Right kidney (tissue), 1 donor: ENCODE measurements around the gene RNF214.

Experiments used
- DNase-seq: peaks from one replicate; pipeline ENCODE4 v3.0.0-alpha.2; 2016

The RNF214 gene

GRCh38 chr11:117214404-117215110 is 17.9 kb upstream of the RNF214 start:
- no peak for DNase-seq

GRCh38 chr11:117217141-117218084 is 15.1 kb upstream of the RNF214 start:
- DNase-seq, result no peak

DNA sequence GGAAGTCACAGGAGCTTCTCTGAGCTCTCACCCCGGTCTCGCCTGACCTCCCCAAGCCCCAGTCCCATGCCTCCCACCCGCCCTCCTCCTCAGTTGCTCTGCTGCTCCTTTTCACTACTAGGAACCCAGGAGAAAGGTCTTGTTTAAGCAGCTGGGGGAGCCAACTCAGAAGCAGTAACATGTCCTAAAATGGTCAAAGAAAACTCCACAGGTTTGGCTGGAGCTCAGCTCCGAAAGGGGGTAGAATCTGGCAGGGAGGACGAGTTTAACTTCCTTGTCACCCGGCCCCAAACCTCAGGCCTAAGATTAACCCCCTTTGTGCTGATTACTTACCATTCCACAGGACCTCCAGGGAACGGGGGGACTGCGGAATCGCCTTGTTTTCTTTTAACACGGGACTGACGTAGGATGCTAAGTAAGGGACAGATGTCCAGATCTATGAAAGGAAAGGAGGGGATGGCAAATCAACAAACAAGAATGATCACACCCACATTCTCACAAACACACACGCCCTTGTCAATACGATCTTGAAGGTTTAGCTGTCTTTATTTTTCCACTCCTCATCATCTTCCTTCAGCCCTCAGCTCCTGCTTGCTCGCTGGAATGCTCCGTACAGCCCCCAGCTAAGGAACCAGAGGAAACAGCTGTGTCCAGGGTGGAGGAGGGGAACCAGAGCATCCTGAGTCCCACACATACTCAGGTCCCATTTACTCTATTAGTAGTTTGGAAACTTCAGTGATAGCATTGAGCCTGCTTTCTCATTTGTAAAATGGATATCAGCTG is 14.1 kb upstream of the RNF214 start:
- peak; percentile 36 for DNase-seq

- no peak for DNase-seq
These were observed 13.5 kb upstream of the RNF214 start for GRCh38 chr11:117219001-117219400.

GRCh38 chr11:117219455-117219854 is 13.0 kb upstream of the RNF214 start:
- no peak for DNase-seq

DNA sequence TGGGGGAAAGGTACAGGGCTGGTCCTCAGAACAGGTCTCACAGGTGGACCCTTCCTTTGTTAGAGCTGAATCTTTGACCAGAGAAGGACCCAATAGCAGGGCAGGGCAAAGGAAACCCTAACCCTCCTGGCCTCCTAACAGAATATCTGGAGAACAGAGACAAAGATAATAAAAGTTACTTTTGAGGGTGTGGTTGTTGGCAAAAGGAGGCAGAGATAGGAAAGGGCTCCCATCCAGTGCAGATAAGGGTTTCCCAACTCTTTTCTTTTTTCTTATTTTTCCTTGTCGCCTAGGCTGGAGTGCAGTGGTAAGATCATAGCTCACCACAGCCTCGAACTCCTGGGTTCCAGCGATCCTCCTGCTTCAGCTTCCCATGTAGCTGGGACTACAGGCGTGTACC is 12.5 kb upstream of the RNF214 start:
- DNase-seq, result no peak

DNA sequence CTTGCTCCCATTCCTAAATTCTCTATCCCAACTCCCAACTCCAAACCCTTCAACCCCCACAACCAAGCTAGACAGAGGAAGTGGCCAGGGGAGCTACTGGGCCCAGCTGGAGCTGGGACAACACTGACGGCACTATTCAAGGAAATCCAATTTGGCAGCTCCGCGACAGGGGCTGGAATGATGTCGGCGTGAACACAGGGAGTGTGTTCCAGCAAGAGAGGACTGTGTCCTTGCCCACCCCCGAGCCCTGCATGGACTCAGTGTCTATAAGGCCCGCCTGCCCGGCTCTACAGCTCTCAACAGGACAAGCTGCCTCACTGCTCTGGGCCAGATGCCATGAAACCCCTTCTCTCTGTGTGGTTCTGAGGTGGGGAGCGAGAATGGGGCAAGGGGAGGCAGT is 11.9 kb upstream of the RNF214 start:
- no peak for DNase-seq

DNA sequence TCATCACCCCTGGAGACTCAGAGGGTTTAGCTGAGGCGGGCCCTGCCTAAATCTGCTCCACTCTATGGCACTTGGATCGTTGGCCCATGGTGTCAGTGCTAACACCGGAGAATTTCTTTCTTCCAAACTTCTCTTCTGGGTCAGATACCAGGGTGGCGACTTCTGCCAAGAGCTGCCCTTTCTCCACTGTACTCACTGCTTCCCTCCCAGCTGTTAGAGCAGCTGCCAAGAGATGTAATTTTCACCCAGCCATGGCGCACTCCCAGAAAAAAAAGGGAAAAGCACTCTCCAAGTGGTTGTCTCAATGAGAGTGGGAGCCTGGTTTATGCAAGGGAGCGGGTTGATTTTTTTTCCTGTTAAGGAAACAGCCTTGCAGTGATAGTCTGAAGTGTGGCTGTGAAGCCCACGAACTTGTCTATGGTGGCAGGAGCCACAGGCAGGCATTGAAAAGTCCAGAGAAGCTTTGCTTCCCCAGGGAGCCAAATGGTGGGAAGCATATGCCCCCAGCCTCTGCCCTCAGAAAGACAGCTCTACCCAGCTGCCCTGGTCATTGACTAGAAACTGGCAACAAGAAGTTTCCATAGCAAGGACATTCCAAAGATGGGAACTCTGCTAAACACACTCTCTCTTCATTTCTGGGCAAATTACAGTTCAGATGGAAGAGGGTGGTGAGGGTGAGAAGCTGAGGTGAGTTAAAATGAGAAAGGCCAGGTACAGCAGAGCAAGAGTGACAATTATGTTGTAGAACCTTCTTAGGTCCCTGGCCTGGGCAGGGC is 11.3 kb upstream of the RNF214 start:
- no peak for DNase-seq

DNA sequence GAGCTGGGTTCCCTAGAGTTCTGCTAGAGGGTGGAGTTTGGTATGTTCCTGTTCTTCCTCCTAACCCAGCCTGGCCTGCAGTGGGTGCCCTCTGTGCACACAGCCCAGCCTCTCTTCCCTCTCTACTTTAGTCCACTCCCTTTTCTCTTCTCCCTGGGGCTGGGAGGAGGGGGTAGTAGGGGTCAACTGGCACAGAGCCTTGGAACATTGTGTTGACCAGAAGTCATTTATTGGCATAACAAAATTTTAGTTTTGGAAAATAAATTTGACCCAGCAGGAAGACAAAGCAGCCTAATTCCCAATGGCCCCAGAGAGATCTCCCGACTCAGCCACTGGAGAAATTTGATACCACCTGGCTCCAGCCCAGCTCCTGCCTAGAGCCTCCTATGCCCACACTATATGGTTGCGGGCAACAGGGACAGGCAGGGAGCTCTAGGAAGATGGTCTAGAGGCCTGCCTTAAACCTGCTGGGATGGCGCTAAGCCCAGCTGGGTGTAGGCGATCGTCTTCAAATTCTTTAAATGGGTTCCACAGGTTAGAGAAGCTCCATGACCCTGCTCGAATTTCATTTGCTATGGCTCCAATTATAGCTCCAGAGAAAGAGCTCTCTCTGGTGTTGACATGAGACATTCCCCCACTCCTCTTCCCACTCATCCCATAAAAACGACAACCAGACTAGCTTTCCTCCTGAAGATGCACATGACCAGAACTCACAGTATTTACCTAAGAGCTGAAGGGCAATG is 10.5 kb upstream of the RNF214 start:
- DNase-seq, result peak; percentile 36

GRCh38 chr11:117222991-117223740 is 9.3 kb upstream of the RNF214 start:
- no peak for DNase-seq

DNA sequence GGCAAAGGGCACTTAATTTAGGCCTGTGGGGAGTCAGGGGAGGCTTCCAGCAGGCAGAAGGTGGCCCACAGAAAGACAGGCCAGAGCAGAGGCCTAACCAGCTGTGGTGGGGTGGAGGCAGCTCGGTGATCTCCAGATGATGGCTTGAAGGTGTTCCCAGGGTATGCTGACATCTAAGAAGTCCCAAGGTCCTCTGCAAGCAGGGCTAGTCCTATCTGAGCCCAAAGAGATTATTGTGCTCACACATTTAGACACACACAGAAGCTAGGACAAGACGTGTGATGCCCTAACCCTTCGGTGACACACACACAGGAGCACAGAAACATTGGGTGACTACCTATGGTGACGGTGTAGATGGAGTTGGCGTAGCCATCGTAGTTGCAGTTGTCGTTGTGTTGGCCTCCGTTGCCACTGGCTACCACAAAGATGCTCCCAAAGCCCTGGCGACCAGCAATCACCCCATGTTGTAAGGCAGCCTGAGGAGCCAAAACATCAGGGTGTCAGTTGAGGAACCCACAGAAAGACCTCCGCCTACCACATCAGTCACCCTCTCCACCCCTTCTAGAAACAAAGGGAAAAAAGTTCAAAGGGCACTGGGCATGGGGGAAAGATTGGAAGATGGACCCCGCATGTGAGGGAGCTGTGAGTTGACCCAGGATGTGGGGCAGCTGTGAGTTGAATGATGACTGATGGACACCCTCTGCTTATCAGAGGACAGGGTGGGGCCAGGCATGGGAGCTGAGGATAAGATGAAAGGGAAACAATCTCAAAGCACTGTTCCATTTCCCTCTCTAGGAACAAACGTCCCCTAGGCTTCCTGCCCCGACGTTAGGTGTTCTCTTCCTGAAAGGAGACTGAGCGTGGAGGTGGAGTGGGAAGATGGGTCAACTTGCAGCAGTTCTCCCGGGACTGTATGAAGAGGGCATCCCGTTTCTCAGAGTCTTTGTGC is 8.5 kb upstream of the RNF214 start:
- no peak for DNase-seq

GRCh38 chr11:117225553-117226170 is 6.8 kb upstream of the RNF214 start:
- DNase-seq, result no peak

DNA sequence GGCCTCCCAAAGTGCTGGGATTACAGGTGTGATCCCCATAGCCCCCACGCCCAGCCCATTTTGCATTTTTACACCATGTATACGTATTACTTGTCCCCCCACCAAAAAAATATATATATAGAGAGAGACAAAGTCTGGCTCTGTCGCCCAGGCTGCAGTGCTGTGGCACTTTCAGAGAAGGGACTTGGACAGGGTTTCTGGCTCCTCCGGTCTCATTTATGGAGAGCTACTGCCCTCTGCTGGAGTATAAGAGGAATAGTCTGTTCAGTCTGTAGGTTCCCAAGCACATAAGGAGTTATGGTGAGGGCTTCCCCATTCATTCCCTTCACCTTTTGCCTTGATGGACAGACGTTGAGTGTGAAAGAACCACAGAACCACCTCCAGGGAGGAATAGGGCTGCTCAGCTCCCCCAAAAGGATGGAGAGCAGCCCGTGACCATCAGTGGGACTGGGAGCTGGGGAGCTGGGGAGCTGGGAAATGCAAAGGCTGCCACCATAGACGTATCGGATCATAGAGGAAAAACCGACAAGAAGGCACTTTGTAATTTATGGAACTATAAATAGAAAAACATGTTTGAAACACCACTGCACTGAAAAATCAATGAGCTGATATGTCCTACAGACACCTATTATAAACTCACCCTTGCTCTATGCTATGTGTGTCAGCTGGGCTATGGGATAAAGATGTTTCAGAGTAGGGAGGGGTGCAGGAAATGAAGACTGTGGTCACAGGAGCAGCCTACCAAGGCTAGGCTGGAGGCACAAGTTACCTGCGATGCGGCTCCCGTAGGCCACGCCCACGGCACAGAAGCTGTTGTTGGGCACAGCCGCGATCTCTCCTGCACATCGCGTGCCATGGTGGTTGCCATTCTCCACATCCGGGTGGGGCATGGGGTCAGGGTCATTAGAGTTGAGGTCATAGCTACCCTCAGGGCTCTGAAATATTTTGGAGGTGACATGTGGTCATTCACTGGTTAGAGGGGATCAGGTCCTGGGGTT is 5.8 kb upstream of the RNF214 start:
- peak; percentile 44 for DNase-seq

DNA sequence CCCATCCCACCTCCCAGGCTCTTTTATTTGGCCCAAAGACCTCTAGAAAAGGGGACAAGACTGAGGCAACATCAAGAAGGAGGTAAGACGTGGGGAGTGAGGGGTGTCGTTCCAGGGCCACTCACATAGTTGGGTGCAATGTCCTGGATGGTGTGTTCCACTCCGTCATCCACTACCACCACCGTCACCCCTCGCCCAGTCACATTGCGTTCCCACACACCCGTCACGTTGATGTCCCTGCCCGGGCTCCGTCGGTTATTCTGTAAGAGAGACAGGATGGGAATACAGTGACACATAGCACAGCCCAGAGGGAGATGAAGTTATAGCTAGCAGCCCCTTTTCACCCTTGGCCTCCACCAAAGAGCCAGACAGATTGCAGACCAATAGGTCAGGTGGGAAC is 4.4 kb upstream of the RNF214 start:
- no peak for DNase-seq

DNA sequence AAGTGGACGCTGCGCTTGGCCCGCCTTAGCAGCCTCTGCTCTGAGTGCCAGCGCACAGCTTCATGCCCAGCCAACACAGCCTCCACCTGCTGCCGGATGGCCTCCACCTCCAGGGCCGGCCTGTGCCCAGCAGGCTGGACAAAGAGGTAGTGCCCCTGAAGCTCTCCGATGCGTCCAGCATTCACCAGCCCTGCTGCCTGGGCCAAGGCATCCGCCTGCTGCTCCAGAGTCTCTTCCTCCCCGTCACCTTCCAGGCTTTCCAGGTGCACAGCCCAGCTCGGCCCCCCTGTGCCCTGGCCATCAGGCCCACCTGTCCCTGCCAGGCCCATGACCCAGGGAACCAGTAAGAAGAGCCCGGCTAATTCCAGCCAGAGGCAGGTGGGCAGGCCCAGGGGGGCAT is 3.1 kb upstream of the RNF214 start:
- no peak for DNase-seq

DNA sequence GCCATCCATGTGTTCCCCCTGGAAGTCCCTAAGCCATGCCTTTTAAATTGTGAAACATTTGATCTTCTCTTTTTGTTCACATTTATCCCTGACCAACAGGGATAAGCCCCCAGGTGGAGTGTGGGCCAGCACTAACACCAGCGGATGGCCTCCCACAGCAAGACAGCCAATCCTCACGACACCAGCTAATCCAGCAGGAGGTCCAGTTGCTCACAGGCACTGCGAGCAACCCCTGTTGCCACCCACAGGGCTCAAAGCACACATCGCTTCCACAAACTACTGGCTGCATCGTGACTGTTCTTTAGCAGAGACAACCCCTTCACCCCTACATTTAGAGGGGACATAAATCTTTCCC is 2.6 kb upstream of the RNF214 start:
- no peak for DNase-seq

- no peak for DNase-seq
These were observed 2.0 kb upstream of the RNF214 start for GRCh38 chr11:117230286-117230961.
